HG03469 (cell line): Measurements from ENCODE around the gene UNC45B.
"Not testable (repeated sequence)": the region's sequence is repeated elsewhere in the genome, so short reads cannot be mapped to it uniquely, and the experiment has no call there.

Experiments used
- ATAC-seq: cut with Tn5 transposase; IDR thresholded peaks from one replicate; pipeline ENCODE4 v1.9.1; 2021; ENCODE audit warnings: mild to moderate bottlenecking, moderate library complexity, moderate number of reproducible peaks; ENCODE audit not compliant: unreplicated experiment

UNC45B gene

DNA sequence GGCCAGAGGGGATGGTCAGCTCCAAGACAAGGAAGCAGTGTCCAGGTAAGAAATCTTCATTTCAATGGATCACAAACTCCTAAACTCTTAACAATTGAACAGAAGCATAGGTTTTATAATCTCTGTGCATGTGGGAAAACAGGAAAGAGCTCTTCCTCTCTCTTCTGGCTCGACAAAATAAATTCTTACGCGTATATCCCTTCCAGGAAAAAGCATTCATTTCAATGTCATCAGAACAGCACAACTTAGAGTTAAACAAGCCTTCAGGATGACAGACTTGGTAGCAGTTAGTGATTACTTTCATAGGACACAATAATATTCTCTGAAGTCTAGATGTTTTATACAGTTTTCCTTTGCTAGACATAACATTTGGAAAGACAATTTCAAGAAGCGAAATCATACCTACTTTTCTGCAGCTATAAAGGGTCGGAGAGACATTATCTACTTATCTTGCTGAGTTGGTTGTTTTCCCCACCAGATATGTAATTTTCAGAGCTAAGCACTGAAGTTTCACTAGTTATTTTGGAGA, 65.9 kb downstream of the UNC45B start:
- ATAC-seq = no peak

DNA sequence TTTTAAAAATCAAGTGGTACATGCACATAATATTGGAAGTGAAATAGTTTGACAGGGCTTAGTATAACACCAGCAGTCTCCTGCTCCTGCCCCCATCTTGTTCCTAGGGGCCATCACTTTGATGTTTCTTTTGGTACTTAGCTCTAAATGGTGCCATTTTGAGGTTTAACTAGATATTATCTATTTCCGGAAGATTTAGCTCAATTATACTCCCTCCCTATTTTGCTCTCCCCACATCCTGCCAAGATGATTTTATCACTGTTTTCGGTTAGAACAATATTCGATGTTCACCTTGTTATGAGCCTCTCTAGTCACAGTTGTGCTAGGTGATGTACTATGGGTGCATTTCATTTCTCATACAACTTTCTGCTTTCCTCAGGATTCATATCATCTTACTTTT, 66.6 kb downstream of the UNC45B start:
- ATAC-seq = no peak

DNA sequence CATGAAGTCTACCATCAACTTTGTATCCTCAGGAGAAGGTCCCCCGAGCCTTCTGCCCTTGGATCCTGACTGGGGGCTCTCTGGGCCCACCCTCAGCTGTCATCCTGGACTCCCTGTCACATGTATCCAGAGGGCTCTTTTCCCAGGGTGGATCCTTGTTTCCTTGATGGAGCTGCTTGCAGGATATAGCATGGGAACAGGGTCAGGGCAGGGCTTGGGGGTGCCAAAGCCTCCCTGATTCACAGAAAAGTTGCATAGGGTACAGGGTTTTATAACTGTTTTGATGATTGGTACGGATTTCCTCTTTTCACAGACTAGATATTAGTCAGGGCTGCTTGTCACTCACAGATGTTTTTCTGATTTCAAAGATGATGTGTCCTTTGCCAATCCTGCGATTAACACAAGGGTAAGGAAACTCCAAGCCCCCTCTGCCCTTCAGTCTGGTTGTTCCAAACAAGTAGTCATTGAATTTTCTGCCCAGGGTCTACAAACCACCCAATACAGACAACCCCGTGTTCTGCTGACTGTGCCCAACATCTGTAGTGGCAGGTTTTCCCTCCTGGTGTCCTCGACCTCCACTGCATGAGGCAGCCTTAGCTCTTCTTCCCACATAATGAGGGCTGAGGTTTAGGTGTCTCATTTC, 67.1 kb downstream of the UNC45B start:
- no peak for ATAC-seq

DNA sequence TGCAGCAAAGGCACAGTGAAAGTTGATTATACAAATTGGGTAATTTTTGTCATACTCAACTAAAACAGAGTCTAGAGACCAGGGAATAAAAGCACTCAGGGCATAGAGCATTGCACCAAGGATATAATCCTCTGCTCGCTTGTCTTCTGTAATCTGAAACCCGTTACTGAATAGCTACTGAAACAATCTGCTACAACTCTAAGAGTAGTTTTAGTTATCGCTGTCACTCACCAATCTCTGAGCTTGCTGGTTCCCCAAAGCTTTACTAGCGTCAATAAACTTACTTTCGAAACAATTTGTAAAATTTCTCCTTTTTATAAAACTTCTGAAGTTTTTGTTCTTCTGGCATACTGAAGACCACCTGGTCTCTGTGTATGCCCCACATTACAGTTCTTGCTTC, 69.5 kb downstream of the UNC45B start:
- no peak for ATAC-seq

DNA sequence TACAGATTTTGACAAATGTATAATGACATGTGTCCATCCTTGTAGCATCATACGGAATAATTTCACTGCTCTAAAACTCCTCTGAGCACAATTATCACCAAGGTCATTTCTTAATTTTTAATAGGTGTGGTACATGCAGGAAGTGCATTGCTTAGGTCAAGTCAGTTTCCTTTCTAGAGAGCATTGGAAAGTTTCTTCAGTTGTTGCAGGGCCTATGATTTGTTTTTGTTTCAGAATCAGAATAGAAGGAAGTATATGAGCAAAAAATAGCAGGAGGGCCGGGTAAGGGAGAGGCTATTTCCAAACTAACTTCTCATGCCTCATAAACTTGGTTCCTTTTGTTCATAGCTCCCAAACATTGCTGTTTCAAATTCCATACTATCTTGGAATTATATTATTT, 71.3 kb downstream of the UNC45B start:
- ATAC-seq = no peak

DNA sequence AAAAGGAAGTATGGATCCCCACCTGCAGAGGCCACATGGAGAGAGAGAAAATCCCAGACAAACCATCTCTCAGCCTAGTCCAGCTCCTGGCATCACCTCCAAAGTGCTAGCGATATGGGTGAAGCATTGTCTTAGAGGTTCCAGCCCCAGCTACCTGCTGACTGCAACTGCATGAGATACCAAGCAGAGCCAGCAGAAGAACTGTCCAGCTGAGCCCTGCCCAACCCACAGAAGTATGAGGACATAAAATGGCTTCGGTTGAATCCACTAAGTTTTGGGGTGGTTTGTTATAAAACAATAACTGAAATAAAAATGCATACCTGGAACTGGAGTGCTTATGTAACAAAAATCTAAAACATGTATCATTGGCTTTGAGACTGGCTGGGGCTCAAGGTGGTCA, 74.8 kb downstream of the UNC45B start:
- no peak for ATAC-seq

DNA sequence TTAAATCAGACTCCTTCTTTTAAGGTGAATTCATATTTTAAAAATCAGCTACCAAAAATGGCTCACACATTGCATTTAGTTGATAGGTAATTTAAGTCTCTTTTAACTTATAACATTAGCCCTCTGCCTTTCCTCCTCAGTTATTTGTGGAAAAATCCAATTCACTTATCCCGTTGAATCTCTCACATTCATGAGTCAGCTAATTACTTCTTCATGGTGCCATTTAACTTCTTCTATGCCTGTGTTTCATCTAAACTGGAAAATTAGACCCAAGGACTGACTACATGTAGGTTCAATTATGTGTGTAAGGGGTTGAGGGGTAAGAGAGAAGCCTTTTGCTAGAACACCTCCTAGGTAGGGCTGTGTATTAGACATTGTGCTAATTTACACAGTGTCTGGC, 76.8 kb downstream of the UNC45B start:
- no peak for ATAC-seq

DNA sequence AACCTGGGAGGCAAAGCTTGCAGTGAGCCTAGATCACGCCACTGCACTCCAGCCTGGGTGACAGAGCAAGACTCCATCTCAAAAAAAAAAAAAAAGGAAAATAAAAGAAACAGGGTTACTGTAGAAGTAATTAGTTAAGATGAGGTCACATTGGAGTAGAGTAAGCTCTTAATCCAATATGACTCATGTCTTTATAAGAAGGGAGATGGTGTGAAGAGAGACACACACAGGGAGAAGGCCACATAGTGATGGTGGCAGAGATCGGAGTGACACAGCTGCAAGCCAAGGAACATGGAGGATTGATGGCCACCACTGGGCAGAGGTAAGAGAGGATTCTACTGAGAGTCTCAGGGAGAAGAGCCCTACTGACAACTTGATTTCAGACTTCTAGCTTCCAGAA, 79.9 kb downstream of the UNC45B start:
- no peak for ATAC-seq

DNA sequence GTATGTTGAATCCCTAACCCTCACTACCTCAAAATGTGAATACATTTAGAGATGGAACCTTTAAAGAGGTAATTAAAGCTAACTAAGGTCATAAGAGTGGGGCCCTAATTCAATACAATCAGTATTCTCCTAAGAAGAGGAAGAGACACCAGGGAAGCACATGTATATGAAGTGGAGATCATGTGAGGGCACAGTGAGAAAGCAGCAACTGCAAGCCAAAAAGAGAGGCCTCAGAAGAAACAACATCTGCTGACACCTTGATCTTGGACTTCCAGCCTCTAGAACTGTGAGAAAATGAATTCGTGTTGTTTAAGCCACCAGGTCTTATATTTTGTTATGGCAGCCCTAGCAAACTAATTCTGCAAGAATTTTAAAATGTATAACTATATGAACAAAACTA, 82.0 kb downstream of the UNC45B start:
- ATAC-seq = no peak

DNA sequence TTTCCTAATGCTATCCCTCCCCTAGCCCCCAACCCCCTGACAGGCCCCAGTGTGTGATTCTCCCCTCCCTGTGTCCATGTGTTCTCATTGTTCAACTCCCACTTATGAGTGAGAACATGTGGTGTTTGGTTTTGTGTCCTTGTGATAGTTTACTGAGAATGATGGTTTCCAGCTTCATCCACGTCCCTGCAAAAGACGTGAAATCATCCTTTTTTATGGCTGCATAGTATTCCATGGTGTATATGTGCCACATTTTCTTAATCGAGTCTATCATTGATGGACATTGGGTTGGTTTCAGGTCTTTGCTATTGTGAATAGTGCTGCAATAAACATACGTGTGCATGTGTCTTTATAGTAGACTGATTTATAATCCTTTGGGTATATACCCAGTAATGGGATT, 86.7 kb downstream of the UNC45B start:
- not testable (repeated sequence) for ATAC-seq

DNA sequence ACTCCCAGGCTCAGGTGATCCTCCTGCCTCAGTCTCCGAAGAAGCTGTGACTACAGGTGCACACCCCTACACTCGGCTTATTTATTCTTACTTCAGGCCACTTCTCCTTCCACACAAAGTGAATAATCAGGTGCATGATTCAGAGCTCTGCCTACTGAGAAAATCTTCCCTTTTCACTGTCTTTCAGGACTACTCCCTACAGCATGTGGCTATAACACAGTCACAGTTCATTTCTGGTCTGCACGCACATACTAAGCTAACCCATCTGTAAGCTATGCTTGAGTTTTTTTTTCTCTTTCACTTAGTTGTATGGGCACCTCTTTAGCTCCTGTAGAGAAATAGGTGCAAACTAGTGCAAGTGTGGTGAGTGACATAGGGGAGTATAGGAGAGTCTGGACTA, 87.7 kb downstream of the UNC45B start:
- ATAC-seq = no peak

DNA sequence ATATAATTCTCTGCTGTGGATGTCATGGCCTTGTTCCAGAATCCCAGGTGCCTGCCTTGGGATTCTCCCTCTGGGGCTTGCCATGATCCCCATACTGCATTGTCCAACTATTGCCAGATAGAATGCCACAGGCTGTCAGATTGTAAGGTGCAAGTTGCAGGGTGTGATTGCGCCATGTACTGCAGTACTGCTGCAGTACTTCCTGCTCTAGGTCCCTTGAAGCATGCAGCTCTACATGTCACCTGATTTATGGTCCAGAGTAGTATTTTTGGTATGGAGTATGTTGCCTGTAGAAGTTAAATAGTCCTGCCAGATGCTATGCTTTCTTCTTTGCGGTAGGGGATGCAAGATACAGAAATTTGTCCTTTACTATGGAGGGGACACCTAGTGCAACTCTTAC, 88.3 kb downstream of the UNC45B start:
- ATAC-seq = no peak

DNA sequence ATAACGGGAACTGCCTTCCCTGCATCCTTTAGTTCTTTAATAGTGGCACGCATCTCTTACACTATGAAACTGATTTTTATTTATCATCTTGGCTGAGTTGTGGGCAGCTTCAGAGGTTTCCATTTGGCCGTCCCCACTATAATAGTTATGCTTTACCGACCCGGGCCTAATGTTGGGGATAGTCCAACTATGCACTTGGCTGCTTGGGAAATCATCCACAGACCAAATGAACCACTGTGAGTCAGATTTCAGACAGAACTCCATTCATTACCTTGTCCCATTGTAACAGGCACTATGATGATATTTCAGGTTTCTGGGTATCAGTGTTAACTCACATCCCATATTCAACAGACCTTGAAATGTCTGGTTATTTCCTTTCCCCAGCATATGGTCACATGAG, 89.2 kb downstream of the UNC45B start:
- no peak for ATAC-seq

DNA sequence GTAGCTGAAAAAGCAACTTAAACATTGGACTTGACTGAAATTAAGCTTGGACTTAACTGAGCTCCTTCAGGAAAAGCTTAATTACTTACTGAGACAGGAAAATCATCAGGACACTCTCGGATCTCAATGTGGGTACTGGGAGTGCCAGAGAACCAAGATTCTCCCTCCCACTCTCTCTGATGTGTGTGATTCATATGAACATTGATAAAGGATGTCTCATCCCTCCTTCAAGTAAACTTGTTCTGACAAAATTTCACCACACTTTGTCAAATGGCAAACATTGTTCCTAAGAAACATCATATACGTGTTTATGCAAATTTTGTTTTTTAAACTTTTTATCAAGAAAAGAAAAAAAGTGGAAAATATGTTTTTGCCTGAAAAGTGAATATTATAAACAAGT, 91.2 kb downstream of the UNC45B start:
- ATAC-seq = no peak
